Stimulated activated CD8-positive, alpha-beta memory T cell treated with anti-CD3 and anti-CD28 coated beads, Interleukin-12 subunit alpha, Interleukin-12 subunit beta, amount 100 ng/mL, for 24 hours (primary cell): Measurements from ENCODE around the gene PPP1R3G.
"Not testable (repeated sequence)": the region's sequence is repeated elsewhere in the genome, so short reads cannot be mapped to it uniquely, and the experiment has no call there.

Source experiments
- DNase-seq: peaks from one replicate; pipeline ENCODE4 v3.0.0-alpha.2; 2020; ENCODE audit errors: extremely low read depth

PPP1R3G gene

GRCh38 chr6:5084781-5085647, at the start of gene PPP1R3G:
Gene PPP1R3G (plus strand): TSS chr6:5085341. CDS start chr6:5085486, 145 bp downstream.
- DNase-seq, result no peak

- DNase-seq, result no peak
Measured at GRCh38 chr6:5036269-5036668, 48.9 kb upstream of the PPP1R3G start.

- DNase-seq, result no peak
Measured at GRCh38 chr6:5041955-5042354, 43.2 kb upstream of the PPP1R3G start.

GRCh38 chr6:5042436-5042835, 42.7 kb upstream of the PPP1R3G start:
- no peak for DNase-seq

GRCh38 chr6:5044866-5045265, 40.3 kb upstream of the PPP1R3G start:
- DNase-seq, result no peak

GRCh38 chr6:5045416-5045815, 39.7 kb upstream of the PPP1R3G start:
- no peak for DNase-seq

GRCh38 chr6:5046430-5046829, 38.7 kb upstream of the PPP1R3G start:
- no peak for DNase-seq

GRCh38 chr6:5050009-5050408, 35.1 kb upstream of the PPP1R3G start:
- DNase-seq, result no peak

- DNase-seq, result no peak
Measured at GRCh38 chr6:5051394-5051793, 33.7 kb upstream of the PPP1R3G start.

GRCh38 chr6:5053038-5053437, 32.1 kb upstream of the PPP1R3G start:
- no peak for DNase-seq

- DNase-seq, result no peak
Measured at GRCh38 chr6:5053864-5054244, 31.3 kb upstream of the PPP1R3G start.

- DNase-seq, result no peak
Measured at GRCh38 chr6:5054245-5054873, 30.8 kb upstream of the PPP1R3G start.

- DNase-seq, result no peak
Measured at GRCh38 chr6:5055118-5055517, 30.0 kb upstream of the PPP1R3G start.

GRCh38 chr6:5058254-5058653, 26.9 kb upstream of the PPP1R3G start:
- DNase-seq, result no peak

- DNase-seq, result no peak
Measured at GRCh38 chr6:5059036-5059896, 25.9 kb upstream of the PPP1R3G start.

GRCh38 chr6:5060439-5060838, 24.7 kb upstream of the PPP1R3G start:
- not testable (repeated sequence) for DNase-seq

- DNase-seq, result no peak
Measured at GRCh38 chr6:5061152-5061551, 24.0 kb upstream of the PPP1R3G start.

GRCh38 chr6:5063617-5064016, 21.5 kb upstream of the PPP1R3G start:
- no peak for DNase-seq

- no peak for DNase-seq
Measured at GRCh38 chr6:5066456-5067093, 18.6 kb upstream of the PPP1R3G start.

GRCh38 chr6:5067305-5067704, 17.8 kb upstream of the PPP1R3G start:
- DNase-seq, result no peak

GRCh38 chr6:5068153-5068751, 16.9 kb upstream of the PPP1R3G start:
- no peak for DNase-seq
